Measurements from ENCODE around the gene GIGYF2. TPM values are rescaled to one million over a fixed set of nuclear protein-coding genes. Genes with fewer than 3 reads are reported as not detected.
"Not testable (repeated sequence)": the region's sequence is repeated elsewhere in the genome, so short reads cannot be mapped to it uniquely, and the experiment has no call there.

GIGYF2 gene
- total RNA-seq, 1 donor from 2014 or later: 63.4 TPM

- H3K27me3 Mint-ChIP-seq (ENCODE audit: unreplicated experiment): no peaks in the 10 kb centered on the region
- H3K4me3 Mint-ChIP-seq (ENCODE audit: unreplicated experiment): no peak overlapping the region
- peaks cover 16% of the 10 kb centered on the region for H3K36me3 Mint-ChIP-seq (ENCODE audit: unreplicated experiment)
- peaks cover 11% of the 10 kb centered on the region for H3K4me1 Mint-ChIP-seq (ENCODE audit: unreplicated experiment)
- H3K27ac Mint-ChIP-seq (ENCODE audit: unreplicated experiment): no peak overlapping the region
- H3K9me3 Mint-ChIP-seq (ENCODE audit: unreplicated experiment): no peaks in the 10 kb centered on the region
- no peak for DNase-seq (ENCODE audit: extremely low spot score, unreplicated experiment)
- TF ChIP-seq CTCF (IDR thresholded peaks at IDR 0.05): no peak
Measured at GRCh38 chr2:232713505-232713904, 16.4 kb downstream of the GIGYF2 start.

- DNase-seq (ENCODE audit: extremely low spot score, unreplicated experiment): no peak
- no peaks in the 10 kb centered on the region for H3K27me3 Mint-ChIP-seq (ENCODE audit: unreplicated experiment)
- TF ChIP-seq CTCF (IDR thresholded peaks at IDR 0.05): no peak
- H3K4me1 Mint-ChIP-seq (ENCODE audit: unreplicated experiment): peaks cover 11% of the 10 kb centered on the region
- no peaks in the 10 kb centered on the region for H3K9me3 Mint-ChIP-seq (ENCODE audit: unreplicated experiment)
- H3K27ac Mint-ChIP-seq (ENCODE audit: unreplicated experiment): no peak overlapping the region
- peaks cover 20% of the 10 kb centered on the region for H3K36me3 Mint-ChIP-seq (ENCODE audit: unreplicated experiment)
- no peak overlapping the region for H3K4me3 Mint-ChIP-seq (ENCODE audit: unreplicated experiment)
Measured at GRCh38 chr2:232714969-232715368, 17.8 kb downstream of the GIGYF2 start.

- H3K4me1 Mint-ChIP-seq (ENCODE audit: unreplicated experiment): peaks cover 19% of the 10 kb centered on the region
- H3K9me3 Mint-ChIP-seq (ENCODE audit: unreplicated experiment); H3K27ac Mint-ChIP-seq (ENCODE audit: unreplicated experiment); H3K27me3 Mint-ChIP-seq (ENCODE audit: unreplicated experiment); DNase-seq (ENCODE audit: extremely low spot score, unreplicated experiment); H3K4me3 Mint-ChIP-seq (ENCODE audit: unreplicated experiment): not testable (repeated sequence)
- peaks cover 10% of the 10 kb centered on the region for H3K36me3 Mint-ChIP-seq (ENCODE audit: unreplicated experiment)
Measured at GRCh38 chr2:232720056-232720455, 22.9 kb downstream of the GIGYF2 start.

GRCh38 chr2:232721261-232721660 lies 24.1 kb downstream of the GIGYF2 start:
- no peaks in the 10 kb centered on the region for H3K9me3 Mint-ChIP-seq (ENCODE audit: unreplicated experiment)
- H3K27me3 Mint-ChIP-seq (ENCODE audit: unreplicated experiment): no peaks in the 10 kb centered on the region
- H3K36me3 Mint-ChIP-seq (ENCODE audit: unreplicated experiment): peaks cover 16% of the 10 kb centered on the region
- peaks cover 13% of the 10 kb centered on the region for H3K4me1 Mint-ChIP-seq (ENCODE audit: unreplicated experiment)
- H3K27ac Mint-ChIP-seq (ENCODE audit: unreplicated experiment): no peak overlapping the region
- DNase-seq (ENCODE audit: extremely low spot score, unreplicated experiment): no peak
- TF ChIP-seq CTCF (IDR thresholded peaks at IDR 0.05): no peak
- H3K4me3 Mint-ChIP-seq (ENCODE audit: unreplicated experiment): no peak overlapping the region

- H3K4me3 Mint-ChIP-seq (ENCODE audit: unreplicated experiment): no peak overlapping the region
- H3K9me3 Mint-ChIP-seq (ENCODE audit: unreplicated experiment): no peaks in the 10 kb centered on the region
- peaks cover 10% of the 10 kb centered on the region for H3K4me1 Mint-ChIP-seq (ENCODE audit: unreplicated experiment)
- H3K27ac Mint-ChIP-seq (ENCODE audit: unreplicated experiment): peak overlapping the region; percentile 62
- no peak for TF ChIP-seq CTCF (IDR thresholded peaks at IDR 0.05)
- peaks cover 14% of the 10 kb centered on the region for H3K36me3 Mint-ChIP-seq (ENCODE audit: unreplicated experiment)
- no peak for DNase-seq (ENCODE audit: extremely low spot score, unreplicated experiment)
- no peaks in the 10 kb centered on the region for H3K27me3 Mint-ChIP-seq (ENCODE audit: unreplicated experiment)
Measured at GRCh38 chr2:232721882-232722281, 24.8 kb downstream of the GIGYF2 start.

- no peak for TF ChIP-seq CTCF (IDR thresholded peaks at IDR 0.05)
- Mint-ChIP-seq H3K27me3 (ENCODE audit: unreplicated experiment) (no peaks in the 10 kb centered on the region), H3K36me3 (ENCODE audit: unreplicated experiment) (peaks cover 22% of the 10 kb centered on the region), H3K27ac (ENCODE audit: unreplicated experiment) (no peak overlapping the region), H3K9me3 (ENCODE audit: unreplicated experiment) (no peaks in the 10 kb centered on the region), H3K4me3 (ENCODE audit: unreplicated experiment) (no peak overlapping the region), H3K4me1 (ENCODE audit: unreplicated experiment) (peaks cover 10% of the 10 kb centered on the region)
- no peak for DNase-seq (ENCODE audit: extremely low spot score, unreplicated experiment)
Measured at GRCh38 chr2:232723027-232723426, 25.9 kb downstream of the GIGYF2 start.
